NCI-H524 (cell line): Measurements from ENCODE around the gene SLC2A13.
"Not testable (repeated sequence)": the region's sequence is repeated elsewhere in the genome, so short reads cannot be mapped to it uniquely, and the experiment has no call there.

Source experiments
- DNase-seq, 2 experiments: peaks; one replicate each; lab custom pipeline; 2025; lab: John Stamatoyannopoulos, UW

Gene SLC2A13

GRCh38 chr12:40104461-40105264 is 1.2 kb downstream of the SLC2A13 start:
- DNase-seq, result peak in 1 of 2 experiments; percentile 30

GRCh38 chr12:40103043-40103442 is 2.8 kb downstream of the SLC2A13 start:
- no peak for DNase-seq

GRCh38 chr12:40101747-40102146 is 4.1 kb downstream of the SLC2A13 start:
- no peak for DNase-seq

GRCh38 chr12:40099423-40099853 is 6.4 kb downstream of the SLC2A13 start:
- DNase-seq, result no peak

GRCh38 chr12:40098406-40099145 is 7.3 kb downstream of the SLC2A13 start:
- DNase-seq, result no peak

- DNase-seq, result no peak
Observed at GRCh38 chr12:40093512-40093911, 12.4 kb downstream of the SLC2A13 start.

GRCh38 chr12:40086471-40086870 is 19.4 kb downstream of the SLC2A13 start:
- no peak for DNase-seq

GRCh38 chr12:40078266-40078665 is 27.6 kb downstream of the SLC2A13 start:
- no peak for DNase-seq

- DNase-seq, result no peak
Observed at GRCh38 chr12:40075458-40075857, 30.4 kb downstream of the SLC2A13 start.

GRCh38 chr12:40068416-40068815 is 37.5 kb downstream of the SLC2A13 start:
- no peak for DNase-seq

- DNase-seq, result no peak
Observed at GRCh38 chr12:40065636-40066035, 40.2 kb downstream of the SLC2A13 start.

- no peak for DNase-seq
Observed at GRCh38 chr12:40063414-40063813, 42.5 kb downstream of the SLC2A13 start.

- peak in 1 of 2 experiments; percentile 1 for DNase-seq
Observed at GRCh38 chr12:40058721-40059190, 47.1 kb downstream of the SLC2A13 start.

GRCh38 chr12:40056373-40056772 is 49.5 kb downstream of the SLC2A13 start:
- no peak for DNase-seq

GRCh38 chr12:40055776-40056175 is 50.1 kb downstream of the SLC2A13 start:
- DNase-seq, result no peak

GRCh38 chr12:40055228-40055579 is 50.7 kb downstream of the SLC2A13 start:
- no peak for DNase-seq

GRCh38 chr12:40054555-40055227 is 51.2 kb downstream of the SLC2A13 start:
- DNase-seq, result no peak

- no peak for DNase-seq
Observed at GRCh38 chr12:40049268-40049667, 56.6 kb downstream of the SLC2A13 start.

GRCh38 chr12:40047002-40047401 is 58.9 kb downstream of the SLC2A13 start:
- DNase-seq, result not testable (repeated sequence)

GRCh38 chr12:40045656-40046055 is 60.2 kb downstream of the SLC2A13 start:
- no peak for DNase-seq

GRCh38 chr12:40044396-40044795 is 61.5 kb downstream of the SLC2A13 start:
- DNase-seq, result no peak

- no peak for DNase-seq
Observed at GRCh38 chr12:40039598-40039997, 66.3 kb downstream of the SLC2A13 start.

- DNase-seq, result no peak
Observed at GRCh38 chr12:40038619-40039018, 67.3 kb downstream of the SLC2A13 start.
